ENCODE data around the gene FAM120B.

The FAM120B gene, protein sequence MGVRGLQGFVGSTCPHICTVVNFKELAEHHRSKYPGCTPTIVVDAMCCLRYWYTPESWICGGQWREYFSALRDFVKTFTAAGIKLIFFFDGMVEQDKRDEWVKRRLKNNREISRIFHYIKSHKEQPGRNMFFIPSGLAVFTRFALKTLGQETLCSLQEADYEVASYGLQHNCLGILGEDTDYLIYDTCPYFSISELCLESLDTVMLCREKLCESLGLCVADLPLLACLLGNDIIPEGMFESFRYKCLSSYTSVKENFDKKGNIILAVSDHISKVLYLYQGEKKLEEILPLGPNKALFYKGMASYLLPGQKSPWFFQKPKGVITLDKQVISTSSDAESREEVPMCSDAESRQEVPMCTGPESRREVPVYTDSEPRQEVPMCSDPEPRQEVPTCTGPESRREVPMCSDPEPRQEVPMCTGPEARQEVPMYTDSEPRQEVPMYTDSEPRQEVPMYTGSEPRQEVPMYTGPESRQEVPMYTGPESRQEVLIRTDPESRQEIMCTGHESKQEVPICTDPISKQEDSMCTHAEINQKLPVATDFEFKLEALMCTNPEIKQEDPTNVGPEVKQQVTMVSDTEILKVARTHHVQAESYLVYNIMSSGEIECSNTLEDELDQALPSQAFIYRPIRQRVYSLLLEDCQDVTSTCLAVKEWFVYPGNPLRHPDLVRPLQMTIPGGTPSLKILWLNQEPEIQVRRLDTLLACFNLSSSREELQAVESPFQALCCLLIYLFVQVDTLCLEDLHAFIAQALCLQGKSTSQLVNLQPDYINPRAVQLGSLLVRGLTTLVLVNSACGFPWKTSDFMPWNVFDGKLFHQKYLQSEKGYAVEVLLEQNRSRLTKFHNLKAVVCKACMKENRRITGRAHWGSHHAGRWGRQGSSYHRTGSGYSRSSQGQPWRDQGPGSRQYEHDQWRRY

GRCh38 chr6:170306324-170307079 is at the start of gene FAM120B:
FAM120B (plus strand) TSS chr6:170306758; CDS start chr6:170317391, 10,633 bp downstream.
- DNase-seq (ENCODE audit: low read depth) = peak; percentile 96
- no peak for TF ChIP-seq CTCF (conservative IDR thresholded peaks at IDR 0.05; ENCODE audit: low read depth, low read length)
- peak within 1 kb of the TSS; percentile 100 for H3K4me3 ChIP-seq (ENCODE audit: low read depth, low read length)

DNA sequence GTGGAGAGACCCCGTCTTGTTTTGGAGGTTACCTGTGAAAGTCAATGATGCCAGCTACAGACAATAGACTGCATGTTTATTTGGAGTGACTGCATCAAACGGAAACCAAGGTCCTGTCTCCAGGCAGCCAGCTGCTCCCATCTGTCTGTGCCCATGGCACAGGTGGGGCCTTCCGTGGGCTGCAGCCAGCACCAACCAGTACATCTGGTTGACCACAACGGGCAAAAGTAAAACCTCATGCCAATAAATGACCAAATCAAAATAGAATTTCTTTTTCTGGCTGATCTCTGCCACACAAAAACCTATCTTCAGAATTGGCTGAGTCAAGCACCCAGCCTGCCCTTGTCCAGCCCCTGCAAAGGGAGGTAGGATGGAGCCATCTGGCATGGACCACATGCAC is 49.2 kb upstream of the FAM120B start:
- DNase-seq (ENCODE audit: low read depth) = no peak
- H3K4me3 ChIP-seq (ENCODE audit: low read depth, low read length) = no peak overlapping the region
- TF ChIP-seq CTCF (conservative IDR thresholded peaks at IDR 0.05; ENCODE audit: low read depth, low read length) = no peak

DNA sequence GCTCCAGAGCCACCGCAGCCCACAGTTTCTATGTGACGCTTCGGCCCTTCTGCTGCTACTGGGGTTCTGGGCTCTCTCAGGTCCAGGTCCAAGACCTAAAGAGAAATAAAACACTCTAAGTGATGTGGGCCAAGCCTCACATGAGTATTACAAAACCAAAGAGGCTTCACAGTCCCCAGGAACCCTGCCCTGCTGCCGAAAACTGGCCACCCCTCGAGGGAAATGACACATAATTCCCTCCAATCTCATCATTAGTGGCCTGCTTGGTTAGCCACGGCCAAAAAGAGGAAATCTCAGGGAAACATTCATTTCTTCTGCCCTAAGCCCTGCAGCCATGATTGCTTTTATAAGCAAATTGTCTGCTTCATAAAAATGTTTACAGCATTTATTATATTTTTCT is 48.2 kb upstream of the FAM120B start:
- no peak overlapping the region for H3K4me3 ChIP-seq (ENCODE audit: low read depth, low read length)
- TF ChIP-seq CTCF (conservative IDR thresholded peaks at IDR 0.05; ENCODE audit: low read depth, low read length) = no peak
- DNase-seq (ENCODE audit: low read depth) = no peak

- DNase-seq (ENCODE audit: low read depth) = no peak
- TF ChIP-seq CTCF (conservative IDR thresholded peaks at IDR 0.05; ENCODE audit: low read depth, low read length) = no peak
- no peak overlapping the region for H3K4me3 ChIP-seq (ENCODE audit: low read depth, low read length)
Observed at GRCh38 chr6:170259278-170259677, 47.3 kb upstream of the FAM120B start.

DNA sequence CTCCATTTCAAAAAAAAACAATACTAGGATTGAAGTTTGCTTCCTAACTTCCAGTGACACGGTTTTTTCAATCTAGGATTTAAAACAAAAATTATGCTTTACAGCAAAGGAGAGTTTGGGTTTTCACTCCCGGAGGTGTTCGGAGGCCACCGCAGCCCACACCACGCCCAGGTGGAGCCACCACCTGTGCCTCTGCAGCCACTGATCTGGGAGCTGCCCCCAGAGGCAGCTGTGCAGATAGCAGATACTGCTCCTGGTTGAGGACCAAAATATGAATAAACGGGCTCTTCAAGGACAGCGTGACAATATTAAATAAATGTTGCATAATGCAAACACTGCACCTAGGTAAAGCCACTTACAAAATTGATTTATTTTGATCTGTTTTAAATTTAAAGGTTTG is 45.9 kb upstream of the FAM120B start:
- no peak for DNase-seq (ENCODE audit: low read depth)
- H3K4me3 ChIP-seq (ENCODE audit: low read depth, low read length) = no peak overlapping the region
- peak; percentile 13 for TF ChIP-seq CTCF (conservative IDR thresholded peaks at IDR 0.05; ENCODE audit: low read depth, low read length)

GRCh38 chr6:170261643-170262488 is 44.7 kb upstream of the FAM120B start:
- TF ChIP-seq CTCF (conservative IDR thresholded peaks at IDR 0.05; ENCODE audit: low read depth, low read length) = no peak
- DNase-seq (ENCODE audit: low read depth) = no peak
- no peak overlapping the region for H3K4me3 ChIP-seq (ENCODE audit: low read depth, low read length)
